ENCODE results near the gene FOCAD.

Gene FOCAD

GRCh38 chr9:20880271-20880670 is 196.2 kb downstream of the FOCAD start:
- H3K36me3 ChIP-seq (ENCODE audit: insufficient read depth, low read length): no peaks in the 10 kb centered on the region
- H3K4me2 ChIP-seq (ENCODE audit: low read length): no peak overlapping the region
- H3K27ac ChIP-seq (ENCODE audit: low read depth, low read length, poor library complexity, severe bottlenecking): no peak overlapping the region
- no peak for TF ChIP-seq EZH2 (IDR thresholded peaks at IDR 0.05; ENCODE audit: borderline replicate concordance, low read length)
- TF ChIP-seq, protein P1, sequence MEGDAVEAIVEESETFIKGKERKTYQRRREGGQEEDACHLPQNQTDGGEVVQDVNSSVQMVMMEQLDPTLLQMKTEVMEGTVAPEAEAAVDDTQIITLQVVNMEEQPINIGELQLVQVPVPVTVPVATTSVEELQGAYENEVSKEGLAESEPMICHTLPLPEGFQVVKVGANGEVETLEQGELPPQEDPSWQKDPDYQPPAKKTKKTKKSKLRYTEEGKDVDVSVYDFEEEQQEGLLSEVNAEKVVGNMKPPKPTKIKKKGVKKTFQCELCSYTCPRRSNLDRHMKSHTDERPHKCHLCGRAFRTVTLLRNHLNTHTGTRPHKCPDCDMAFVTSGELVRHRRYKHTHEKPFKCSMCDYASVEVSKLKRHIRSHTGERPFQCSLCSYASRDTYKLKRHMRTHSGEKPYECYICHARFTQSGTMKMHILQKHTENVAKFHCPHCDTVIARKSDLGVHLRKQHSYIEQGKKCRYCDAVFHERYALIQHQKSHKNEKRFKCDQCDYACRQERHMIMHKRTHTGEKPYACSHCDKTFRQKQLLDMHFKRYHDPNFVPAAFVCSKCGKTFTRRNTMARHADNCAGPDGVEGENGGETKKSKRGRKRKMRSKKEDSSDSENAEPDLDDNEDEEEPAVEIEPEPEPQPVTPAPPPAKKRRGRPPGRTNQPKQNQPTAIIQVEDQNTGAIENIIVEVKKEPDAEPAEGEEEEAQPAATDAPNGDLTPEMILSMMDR (IDR thresholded peaks at IDR 0.05; ENCODE audit: low read length): no peak
- H3K79me2 ChIP-seq (ENCODE audit: insufficient read depth, low read length): no peaks in the 10 kb centered on the region
- H3K9ac ChIP-seq (ENCODE audit: low read length): no peak overlapping the region
- no peaks in the 10 kb centered on the region for H3K4me1 ChIP-seq (ENCODE audit: insufficient read depth, low read length, severe bottlenecking)
- no peak overlapping the region for H3K4me3 ChIP-seq (ENCODE audit: low read depth, low read length, poor library complexity, severe bottlenecking)
- H3K9me3 ChIP-seq (ENCODE audit: low read length): no peaks in the 10 kb centered on the region
- no peaks in the 10 kb centered on the region for H4K20me1 ChIP-seq (ENCODE audit: insufficient read depth, low read length)
- H2AFZ ChIP-seq (ENCODE audit: low read length): no peak overlapping the region
- H3F3A ChIP-seq (ENCODE audit: insufficient read depth, low read length): no peaks in the 10 kb centered on the region
- H3K27me3 ChIP-seq (ENCODE audit: insufficient read depth, low read length): no peaks in the 10 kb centered on the region
- no peaks in the 10 kb centered on the region for H3K9me2 ChIP-seq (ENCODE audit: low read depth, low read length)

DNA sequence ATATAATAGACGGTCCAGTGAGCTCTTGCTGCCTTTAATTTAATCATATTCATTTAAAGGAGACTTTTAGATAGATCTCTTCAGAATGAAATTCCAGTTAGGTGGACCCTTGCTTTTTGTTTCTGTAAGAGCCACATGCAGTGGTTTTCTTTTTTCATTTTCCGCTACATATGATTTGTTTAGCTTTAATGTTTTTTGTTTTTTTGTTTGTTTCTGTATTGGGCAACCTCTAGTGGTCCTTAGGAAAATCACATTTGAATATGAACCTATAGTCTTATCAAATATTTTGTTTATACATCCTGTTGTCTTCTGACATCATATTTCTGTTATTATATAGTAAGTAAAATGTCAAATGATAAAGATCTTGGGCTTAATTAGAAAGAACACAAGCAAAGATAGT is 196.6 kb downstream of the FOCAD start:
- H3K9me2 ChIP-seq (ENCODE audit: low read depth, low read length): no peaks in the 10 kb centered on the region
- no peak for TF ChIP-seq EZH2 (IDR thresholded peaks at IDR 0.05; ENCODE audit: borderline replicate concordance, low read length)
- TF ChIP-seq, protein P1 (IDR thresholded peaks at IDR 0.05; ENCODE audit: low read length): no peak
- H3K9me3 ChIP-seq (ENCODE audit: low read length): no peaks in the 10 kb centered on the region
- no peak overlapping the region for H3K4me2 ChIP-seq (ENCODE audit: low read length)
- no peak overlapping the region for H3K27ac ChIP-seq (ENCODE audit: low read depth, low read length, poor library complexity, severe bottlenecking)
- no peaks in the 10 kb centered on the region for H3K27me3 ChIP-seq (ENCODE audit: insufficient read depth, low read length)
- no peaks in the 10 kb centered on the region for H3K79me2 ChIP-seq (ENCODE audit: insufficient read depth, low read length)
- H4K20me1 ChIP-seq (ENCODE audit: insufficient read depth, low read length): no peaks in the 10 kb centered on the region
- no peak overlapping the region for H2AFZ ChIP-seq (ENCODE audit: low read length)
- H3K36me3 ChIP-seq (ENCODE audit: insufficient read depth, low read length): no peaks in the 10 kb centered on the region
- no peak overlapping the region for H3K4me3 ChIP-seq (ENCODE audit: low read depth, low read length, poor library complexity, severe bottlenecking)
- no peak overlapping the region for H3K9ac ChIP-seq (ENCODE audit: low read length)
- H3K4me1 ChIP-seq (ENCODE audit: insufficient read depth, low read length, severe bottlenecking): no peaks in the 10 kb centered on the region
- H3F3A ChIP-seq (ENCODE audit: insufficient read depth, low read length): no peaks in the 10 kb centered on the region

DNA sequence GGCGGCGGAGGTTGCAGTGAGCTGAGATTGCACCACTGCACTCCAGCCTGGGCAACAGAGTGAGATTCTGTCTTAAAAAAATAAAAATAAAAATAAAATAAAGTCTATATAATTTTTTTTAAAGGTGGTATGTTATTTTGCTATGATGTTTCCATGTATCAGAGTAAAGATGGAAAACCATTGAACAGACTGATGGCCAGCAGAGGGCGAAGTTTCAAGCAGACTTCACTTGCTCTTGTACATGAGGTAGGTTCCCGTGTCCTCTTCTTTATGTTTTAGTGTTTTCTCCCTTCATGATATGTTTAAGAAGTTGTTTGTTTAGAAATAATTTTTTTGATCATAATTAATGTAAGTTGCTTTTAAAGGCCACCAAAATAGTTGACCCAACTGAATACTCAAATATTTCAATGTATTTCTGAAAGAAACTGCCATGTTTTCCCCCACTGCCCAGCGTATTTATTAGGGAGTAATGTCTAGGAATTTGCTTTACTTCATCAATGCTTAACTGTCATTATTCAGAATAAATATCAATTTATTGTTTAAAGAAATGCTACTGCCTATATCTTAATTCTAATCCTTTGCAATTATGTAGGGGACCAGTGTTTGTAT is 201.0 kb downstream of the FOCAD start:
- Histone ChIP-seq H3K9ac (ENCODE audit: low read length) (no peak overlapping the region), H3K4me3 (ENCODE audit: low read depth, low read length, poor library complexity, severe bottlenecking) (no peak overlapping the region), H3K9me2 (ENCODE audit: low read depth, low read length) (no peaks in the 10 kb centered on the region), H3K36me3 (ENCODE audit: insufficient read depth, low read length) (no peaks in the 10 kb centered on the region), H4K20me1 (ENCODE audit: insufficient read depth, low read length) (no peaks in the 10 kb centered on the region), H3K9me3 (ENCODE audit: low read length) (no peaks in the 10 kb centered on the region), H2AFZ (ENCODE audit: low read length) (no peak overlapping the region), H3K27ac (ENCODE audit: low read depth, low read length, poor library complexity, severe bottlenecking) (no peak overlapping the region), H3K4me2 (ENCODE audit: low read length) (no peak overlapping the region), H3K4me1 (ENCODE audit: insufficient read depth, low read length, severe bottlenecking) (no peaks in the 10 kb centered on the region), H3K27me3 (ENCODE audit: insufficient read depth, low read length) (no peaks in the 10 kb centered on the region), H3F3A (ENCODE audit: insufficient read depth, low read length) (no peaks in the 10 kb centered on the region), H3K79me2 (ENCODE audit: insufficient read depth, low read length) (no peaks in the 10 kb centered on the region)
- TF ChIP-seq EZH2 (IDR thresholded peaks at IDR 0.05; ENCODE audit: borderline replicate concordance, low read length): no peak
- TF ChIP-seq, protein P1 (IDR thresholded peaks at IDR 0.05; ENCODE audit: low read length): peak; percentile 61
